Lung (tissue), 12 donors: ENCODE results near the gene FAM81B. TPM values are rescaled to one million over a fixed set of nuclear protein-coding genes. Genes with fewer than 3 reads are reported as not detected.

Experiments used
- ATAC-seq: fragments of 200-7000 bp; cut with Tn5 transposase; one replicate; pipeline ENCODE4 v1.9.1; 2020; ENCODE audit warnings: moderate number of reproducible peaks; ENCODE audit not compliant: insufficient read depth, low FRiP score
- DNase-seq, 3 donors: peaks; one replicate each; pipeline ENCODE4 v3.0.0-alpha.2; 2013 to 2017
- H3K27ac ChIP-seq, 2 donors: one replicate each; pipeline ENCODE4 v1.5.1; 2013; ENCODE audit warnings: mild to moderate bottlenecking in 2 of 2, moderate library complexity in 2 of 2, control low read depth in 1 of 2, inconsistent platforms in 1 of 2, low read depth in 1 of 2, low read length in 1 of 2
- H3K27me3 ChIP-seq, 3 donors: one replicate each; pipeline ENCODE4 v1.5.1; 2013; ENCODE audit warnings: low read length in 2 of 3; ENCODE audit not compliant: control insufficient read depth in 3 of 3, insufficient read depth in 3 of 3
- H3K36me3 ChIP-seq, 4 donors: one replicate each; pipeline ENCODE4 v1.5.1; 2013; ENCODE audit warnings: low read length in 4 of 4, mild to moderate bottlenecking in 1 of 4, moderate library complexity in 1 of 4; ENCODE audit not compliant: control insufficient read depth in 4 of 4, insufficient read depth in 4 of 4
- H3K4me1 ChIP-seq, 5 donors: one replicate each; pipeline ENCODE4 v1.5.1; 2013; ENCODE audit warnings: low read length in 5 of 5, mild to moderate bottlenecking in 2 of 5, moderate library complexity in 1 of 5; ENCODE audit not compliant: control insufficient read depth in 5 of 5, insufficient read depth in 5 of 5
- H3K4me3 ChIP-seq: one replicate; pipeline ENCODE4 v1.5.1; 2013; ENCODE audit warnings: mild to moderate bottlenecking, control low read depth, moderate library complexity
- H3K9ac ChIP-seq, 2 donors: one replicate each; pipeline ENCODE4 v1.5.1; 2013; ENCODE audit warnings: low read length in 2 of 2, control low read depth in 1 of 2; ENCODE audit not compliant: insufficient read depth in 1 of 2
- H3K9me3 ChIP-seq, 4 donors: one replicate each; pipeline ENCODE4 v1.5.1; 2013; ENCODE audit warnings: low read length in 3 of 4, mild to moderate bottlenecking in 1 of 4, moderate library complexity in 1 of 4; ENCODE audit not compliant: control insufficient read depth in 4 of 4, insufficient read depth in 3 of 4
- CTCF ChIP-seq: IDR thresholded peaks from 2 replicates; pipeline ENCODE4 v1.5.1; 2012; ENCODE audit warnings: mild to moderate bottlenecking; ENCODE audit errors: control extremely low read depth, extremely low read depth
- WGBS, 2 donors: extraction: QIAGEN DNeasy Blood & Tissue Kit; methylation state at CpG; one replicate each; pipeline ENCODE4 v1.1.7; 2013; 5-methylcytosine and 5-hydroxymethylcytosine counted together
- polyA plus RNA-seq, 2 donors: library from polyadenylated mRNA; stranded (reverse); fragments of 200-250 nt; gene quantifications; one replicate each; pipeline ENCODE4 v1.2.1, GENCODE V29; 2013
- total RNA-seq, 2 donors: library from RNA; depleted of rRNA in 1 of 2; stranded (reverse); fragments of >200 nt in 1 of 2; gene quantifications; one replicate each; pipeline ENCODE4 v1.2.1, GENCODE V29; 2014 to 2021
- donor health status: control.
- donor health status: control.
- donor health status: Bipolar disorder and iron deficiency.
- donor health status: healthy.
- donor health status: DM: yes; HTN: yes; CAD: no.

The FAM81B gene
- total and polyA plus RNA-seq, 4 donors = 8.6 to 25.5 (median 18.4) TPM

GRCh38 chr5:95447961-95448360, 56.8 kb downstream of the FAM81B start:
- Histone ChIP-seq H3K9me3 (peaks cover 0 to 1% (median 0%) of the 10 kb centered on the region in 4 donors), H3K4me1 (peaks cover 0 to 1% (median 0%) of the 10 kb centered on the region in 5 donors), H3K36me3 (peaks cover 0 to 1% (median 0%) of the 10 kb centered on the region in 4 donors), H3K27ac (no peak overlapping the region), H3K27me3 (no peaks in the 10 kb centered on the region), H3K4me3 (no peak overlapping the region), H3K9ac (no peak overlapping the region)
- ATAC-seq (no peak), DNase-seq (no peak)
- no peak for TF ChIP-seq CTCF
- 94 to 97% methylated on average over 1 of the region's 1 CpG for WGBS, 2 donors

DNA sequence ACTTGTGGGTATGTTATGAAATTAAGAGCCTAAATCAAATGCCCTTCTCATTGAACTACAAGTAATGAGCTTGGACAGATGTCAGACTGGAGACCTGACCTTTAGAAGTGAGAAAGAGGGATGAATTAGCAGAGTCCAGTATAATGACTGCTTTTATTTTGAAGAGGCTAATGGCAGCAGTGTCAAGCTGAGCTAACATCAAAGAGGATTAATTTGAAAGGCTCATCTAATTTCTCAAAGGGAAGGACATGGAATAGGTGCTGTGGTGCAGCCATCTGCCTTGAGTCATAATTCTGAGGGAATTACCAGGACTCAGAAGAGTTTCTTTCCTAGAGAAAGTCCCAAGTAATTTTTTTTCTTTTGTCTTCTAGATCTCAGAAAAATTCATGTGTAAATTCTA, 57.6 kb downstream of the FAM81B start:
- Histone ChIP-seq H3K27me3 (no peaks in the 10 kb centered on the region), H3K27ac (no peak overlapping the region), H3K9me3 (peaks cover 0 to 1% (median 0%) of the 10 kb centered on the region in 4 donors), H3K36me3 (peaks cover 0 to 1% (median 0%) of the 10 kb centered on the region in 4 donors), H3K4me1 (peaks cover 0 to 1% (median 0%) of the 10 kb centered on the region in 5 donors), H3K9ac (no peak overlapping the region), H3K4me3 (no peak overlapping the region)
- TF ChIP-seq CTCF = no peak
- DNase-seq (no peak), ATAC-seq (no peak)

- DNase-seq (no peak), ATAC-seq (no peak)
- H3K36me3 ChIP-seq = peaks cover 0 to 1% (median 0%) of the 10 kb centered on the region in 4 donors
- H3K4me1 ChIP-seq = peaks cover 0 to 1% (median 0%) of the 10 kb centered on the region in 5 donors
- H3K27ac ChIP-seq = no peak overlapping the region
- no peak overlapping the region for H3K9ac ChIP-seq
- no peak for TF ChIP-seq CTCF
- peaks cover 0 to 1% (median 0%) of the 10 kb centered on the region in 4 donors for H3K9me3 ChIP-seq
- no peak overlapping the region for H3K4me3 ChIP-seq
- H3K27me3 ChIP-seq = no peaks in the 10 kb centered on the region
- WGBS, 2 donors = 71 to 87% methylated on average over 2 of the region's 2 CpGs
Measured at GRCh38 chr5:95449460-95449859, 58.3 kb downstream of the FAM81B start.

DNA sequence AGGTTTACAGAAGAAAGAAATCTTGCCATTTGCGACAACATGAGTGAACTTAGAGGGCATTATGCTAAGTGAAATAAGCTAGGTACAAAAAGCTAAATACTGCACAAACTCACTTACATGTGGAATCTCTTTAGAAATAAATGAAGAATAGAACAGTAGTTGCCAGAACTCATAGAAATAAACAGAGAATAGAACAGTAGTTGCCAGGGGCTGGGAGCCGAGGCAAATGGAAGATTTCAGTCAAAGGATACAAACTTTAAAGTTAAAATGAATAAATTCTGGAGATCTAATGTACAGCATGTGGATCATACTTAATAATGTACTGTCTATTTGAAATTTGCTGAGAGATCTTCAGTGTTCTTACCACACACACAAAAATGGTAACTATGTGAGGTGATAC, 63.4 kb downstream of the FAM81B start:
- H3K4me1 ChIP-seq = peaks cover 0 to 2% (median 0%) of the 10 kb centered on the region in 5 donors
- no peak overlapping the region for H3K9ac ChIP-seq
- H3K4me3 ChIP-seq = no peak overlapping the region
- no peaks in the 10 kb centered on the region for H3K9me3 ChIP-seq
- ATAC-seq = no peak
- peaks cover 0 to 2% (median 0%) of the 10 kb centered on the region in 4 donors for H3K36me3 ChIP-seq
- TF ChIP-seq CTCF = no peak
- no peak for DNase-seq
- WGBS, 2 donors = 69 to 94% methylated on average over 2 of the region's 2 CpGs
- no peaks in the 10 kb centered on the region for H3K27me3 ChIP-seq
- no peak overlapping the region for H3K27ac ChIP-seq
